DMS114 treated with DMSO at 0.1 percent for 48 hours (cell line): ENCODE results near the gene CNGB1.
"Not testable (repeated sequence)": the region's sequence is repeated elsewhere in the genome, so short reads cannot be mapped to it uniquely, and the experiment has no call there.

Experiments used
- DNase-seq: peaks from one replicate; lab custom pipeline; 2025; ENCODE audit not compliant: unreplicated experiment; lab: John Stamatoyannopoulos, UW

Gene CNGB1

GRCh38 chr16:57970970-57971369 lies at the start of gene CNGB1:
TSS of gene CNGB1 (minus strand) at chr16:57971128. CDS start at chr16:57967286, 3,842 bp downstream.
- no peak for DNase-seq

GRCh38 chr16:58019866-58020538 lies 49.1 kb upstream of the CNGB1 start:
- DNase-seq, result no peak

GRCh38 chr16:58018803-58019202 lies 47.9 kb upstream of the CNGB1 start:
- DNase-seq, result no peak

DNA sequence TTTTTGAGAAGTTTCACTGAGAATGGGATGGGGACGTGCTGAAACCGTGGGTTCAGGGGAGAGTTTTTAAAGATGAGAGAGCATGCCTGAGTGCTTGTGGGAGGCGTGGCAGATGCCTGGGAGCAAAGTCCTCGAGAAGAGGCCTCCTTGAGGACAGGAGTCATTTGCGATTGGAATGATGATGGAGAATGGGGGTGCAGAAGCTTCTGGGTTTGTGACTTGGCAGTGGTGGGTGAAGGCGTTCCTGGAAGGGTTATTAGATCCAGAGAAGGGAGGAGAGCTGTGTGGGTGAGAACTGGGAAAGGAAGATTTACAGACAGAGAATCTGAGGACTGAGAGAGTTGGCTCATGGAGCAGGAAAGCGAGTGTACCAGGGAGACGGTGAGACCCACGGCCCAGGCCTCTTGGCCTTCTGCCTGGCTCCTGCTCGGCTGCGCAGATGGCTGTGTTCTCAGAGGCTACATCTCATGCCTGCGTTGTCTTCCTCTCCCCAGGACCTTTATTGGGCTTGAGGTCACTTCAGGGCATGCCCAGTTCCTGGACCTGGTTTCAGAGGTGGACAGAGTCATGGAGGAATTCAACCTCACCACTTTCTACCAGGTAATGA lies 46.0 kb upstream of the CNGB1 start:
- DNase-seq, result no peak

DNA sequence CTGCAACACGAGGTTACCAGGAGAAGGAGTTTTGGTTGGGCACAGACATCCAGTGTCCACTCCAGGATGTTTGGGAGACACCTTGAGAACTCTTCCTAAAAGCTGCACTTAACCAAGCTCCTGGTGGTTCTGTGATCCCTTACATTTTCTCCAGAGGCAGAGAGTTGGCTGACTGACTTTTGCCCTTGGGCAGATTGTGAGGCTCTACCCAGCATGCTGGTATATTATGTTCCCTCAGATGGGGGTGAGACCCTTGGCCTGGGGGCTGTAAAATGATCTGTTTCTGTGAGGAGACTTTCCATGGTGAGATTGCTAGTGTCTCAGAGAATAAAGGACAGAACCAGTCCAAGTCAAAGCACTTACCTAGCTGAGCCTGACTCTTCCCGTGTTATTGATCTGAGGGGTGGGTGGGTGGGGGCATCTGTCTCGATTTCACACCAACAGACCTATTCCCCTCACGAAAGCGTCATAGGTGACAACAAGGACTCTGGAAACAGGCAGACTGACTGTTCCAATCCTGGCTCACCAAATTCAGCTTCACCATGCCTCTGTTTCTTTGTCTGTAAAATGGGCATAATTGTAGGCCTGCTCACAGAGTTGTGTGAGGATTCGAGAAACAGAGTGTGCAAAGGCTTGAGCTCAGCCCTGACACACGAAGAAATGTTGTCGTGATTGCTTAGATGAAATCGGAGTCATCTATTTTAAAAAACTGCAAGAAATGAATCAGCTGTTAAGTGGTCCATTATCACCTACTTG lies 42.5 kb upstream of the CNGB1 start:
- no peak for DNase-seq

- DNase-seq, result no peak
Measured at GRCh38 chr16:58012481-58012880, 41.6 kb upstream of the CNGB1 start.

DNA sequence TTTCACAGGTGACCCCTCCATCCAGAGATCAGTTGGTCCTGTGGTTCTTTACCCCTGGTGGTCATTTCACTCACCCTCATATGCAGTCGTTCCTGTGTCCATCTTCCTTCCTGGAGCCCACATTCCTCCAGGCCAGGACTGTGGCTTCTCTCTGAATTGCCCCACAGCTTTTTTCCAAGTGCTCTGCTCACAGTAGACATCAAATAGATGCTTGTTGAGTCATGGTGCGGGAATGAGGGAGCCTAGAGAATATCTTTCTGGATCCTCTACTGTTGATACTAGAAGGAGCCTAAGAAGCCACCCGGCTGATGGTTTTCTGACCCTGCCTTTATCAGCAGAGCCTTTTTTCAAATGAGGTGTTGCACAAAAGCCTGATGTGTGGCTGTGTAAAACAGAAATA lies 40.7 kb upstream of the CNGB1 start:
- DNase-seq, result no peak

DNA sequence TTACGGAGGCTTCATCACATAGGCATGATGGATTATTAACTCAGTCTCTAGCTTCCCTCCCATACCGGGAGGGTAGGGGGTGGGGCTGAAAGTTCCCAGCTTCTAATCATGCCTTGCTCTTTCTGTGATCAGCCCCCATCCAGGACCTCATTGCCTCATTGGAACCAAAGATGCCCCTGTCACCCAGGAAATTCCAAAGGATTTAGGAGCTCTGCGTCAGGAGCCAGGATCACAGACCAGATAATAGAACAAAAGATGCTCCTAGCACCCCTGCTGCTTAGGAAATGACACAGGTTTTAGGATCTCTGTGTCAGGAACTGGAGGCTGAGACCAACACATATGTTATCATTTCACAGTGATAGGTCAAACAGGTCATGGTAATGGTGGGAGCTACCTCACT lies 40.0 kb upstream of the CNGB1 start:
- no peak for DNase-seq

DNA sequence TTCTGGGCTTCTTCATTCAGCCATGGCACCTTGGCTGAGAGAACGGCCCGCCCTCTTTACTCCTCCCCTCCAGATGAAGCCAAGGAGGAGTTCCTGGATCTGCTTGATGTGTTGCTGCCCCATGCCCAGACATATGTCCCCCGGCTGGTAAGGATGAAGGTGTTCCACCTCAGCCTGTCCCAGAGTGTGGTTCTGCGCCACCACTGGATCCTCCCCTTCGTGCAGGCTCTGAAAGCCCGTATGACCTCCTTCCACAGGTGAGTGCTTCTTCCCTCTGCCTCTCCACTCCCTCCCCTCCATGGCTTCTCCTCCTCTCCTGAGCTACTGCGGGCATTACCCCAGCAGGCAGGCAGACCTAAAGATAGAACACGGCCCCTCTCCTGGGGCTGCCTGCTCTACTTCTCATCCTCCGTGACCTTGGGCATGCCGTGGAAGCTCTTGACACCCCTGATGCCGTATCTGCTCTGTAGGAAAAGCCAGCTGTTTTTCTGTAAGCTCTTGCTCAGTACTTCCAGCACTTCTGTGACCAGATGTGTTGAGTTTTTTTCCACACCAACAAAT lies 39.0 kb upstream of the CNGB1 start:
- no peak for DNase-seq

- not testable (repeated sequence) for DNase-seq
Measured at GRCh38 chr16:58004736-58005135, 33.8 kb upstream of the CNGB1 start.

GRCh38 chr16:58002936-58003335 lies 32.0 kb upstream of the CNGB1 start:
- no peak for DNase-seq

- DNase-seq, result no peak
Measured at GRCh38 chr16:58002416-58002800, 31.5 kb upstream of the CNGB1 start.

- no peak for DNase-seq
Measured at GRCh38 chr16:58001781-58002415, 31.0 kb upstream of the CNGB1 start.

- peak; percentile 70 for DNase-seq
Measured at GRCh38 chr16:58000706-58001676, 30.1 kb upstream of the CNGB1 start, which contains the start of gene USB1. TSS of gene USB1 (plus strand) at chr16:58001407. CDS start at chr16:58001484, 77 bp downstream.

DNA sequence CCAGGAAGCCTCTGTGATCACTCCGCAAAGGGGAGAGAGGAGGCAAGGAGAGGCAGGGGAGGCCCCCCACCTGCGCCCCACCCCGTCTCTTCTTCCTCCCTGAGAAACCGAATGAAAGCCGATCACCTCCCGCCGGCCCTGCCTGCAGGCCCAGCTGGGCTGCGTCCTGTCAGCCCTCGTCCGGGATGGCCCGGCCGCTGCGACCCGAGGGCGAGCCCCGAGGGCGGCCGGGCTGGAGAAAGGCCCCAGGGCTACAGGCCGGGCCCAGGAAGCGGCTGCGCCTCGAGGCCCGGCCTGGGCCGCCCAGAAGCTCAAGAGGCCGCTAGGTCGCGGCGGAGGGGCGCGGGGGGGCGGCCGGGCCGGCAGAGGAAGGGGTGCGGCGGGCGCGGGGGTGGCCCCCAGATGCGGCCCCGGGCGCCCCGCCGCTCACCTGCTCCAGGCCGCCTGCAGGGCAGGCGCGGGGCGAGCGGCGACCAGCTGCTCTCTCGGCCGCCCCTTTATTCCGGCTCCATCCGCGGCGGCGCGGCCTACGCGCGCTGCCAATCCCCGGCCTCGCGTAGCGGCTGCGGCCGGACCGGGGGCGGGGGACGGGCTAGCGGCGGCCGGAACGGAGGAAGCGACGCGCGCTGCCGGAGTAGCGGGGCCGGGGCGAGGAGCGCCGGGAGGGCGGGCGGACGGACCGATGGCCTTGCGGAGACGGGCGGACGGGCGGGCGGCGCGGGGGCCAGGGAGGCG lies 29.2 kb upstream of the CNGB1 start, which contains the start of gene ZNF319:
TSS of gene ZNF319 (minus strand) at position 702 of the 735 bp plus-strand sequence. CDS start 2,407 bp downstream, outside the sequence.
- no peak for DNase-seq

DNA sequence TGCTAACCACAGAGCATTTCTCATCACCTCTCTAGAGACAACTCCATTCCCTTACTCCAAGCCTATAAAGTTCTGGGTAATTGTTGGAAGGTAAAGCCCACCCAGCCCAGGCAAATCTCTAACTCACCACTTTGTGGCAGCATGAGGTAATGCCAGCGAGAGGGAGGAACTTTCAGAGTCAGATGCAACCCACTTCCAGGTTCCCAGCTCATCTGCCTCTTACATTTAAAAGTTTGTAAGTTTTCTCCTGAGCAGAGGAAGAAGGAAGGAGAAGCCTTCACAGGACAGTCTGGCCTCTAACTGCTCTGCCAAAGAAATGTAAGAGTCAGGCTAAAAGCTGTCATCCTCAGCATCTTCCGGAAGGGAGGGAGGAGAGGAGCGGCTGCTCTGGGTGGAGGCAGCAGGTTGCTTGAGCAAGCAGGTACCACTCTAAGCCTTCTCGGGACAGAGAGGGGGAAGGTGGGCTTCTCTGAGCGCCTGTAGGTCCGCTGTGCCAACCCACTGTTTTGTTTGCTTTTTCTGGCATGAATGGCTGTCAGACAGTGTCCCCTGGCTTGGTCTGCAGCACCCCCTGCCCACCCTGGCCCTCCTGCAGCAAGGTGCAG lies 28.5 kb upstream of the CNGB1 start:
- no peak for DNase-seq

DNA sequence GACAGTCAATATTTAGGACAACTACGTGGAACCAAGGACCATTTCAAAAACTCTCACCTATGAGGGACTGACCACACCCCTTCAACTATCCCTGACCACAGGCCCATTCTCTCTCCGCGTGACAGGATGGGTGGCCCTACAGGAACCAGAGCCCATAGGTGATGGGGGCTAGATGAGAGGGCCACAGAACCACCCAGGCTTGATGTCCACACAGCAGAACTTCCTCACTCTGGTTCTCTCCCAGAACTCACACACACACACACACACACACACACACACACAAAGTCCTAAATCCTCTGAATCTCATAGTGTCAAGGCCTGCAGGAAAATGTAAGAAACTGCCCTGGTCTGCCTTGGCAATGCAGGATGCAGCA lies 28.1 kb upstream of the CNGB1 start:
- DNase-seq, result no peak

GRCh38 chr16:57998486-57998885 lies 27.6 kb upstream of the CNGB1 start:
- no peak for DNase-seq
